ENCODE measurements around the gene NUF2. TPM values are rescaled to one million over a fixed set of nuclear protein-coding genes. Genes with fewer than 3 reads are reported as not detected.

NUF2 gene
- total and polyA plus RNA-seq, 10 of the 15 experiments (the other 5 are each of a cell fraction or from before 2014, with no cell fraction given) = 27.4 to 62.6 (median 49.1) TPM

- TF ChIP-seq RELB (IDR thresholded peaks at IDR 0.05; ENCODE audit: low read depth) (no peak), SMAD1 (IDR thresholded peaks at IDR 0.05; ENCODE audit: low read depth, partially characterized antibody) (no peak), GABPA (IDR thresholded peaks at IDR 0.05; ENCODE audit: low read depth) (no peak), CBFB (IDR thresholded peaks at IDR 0.05; ENCODE audit: low read depth) (no peak), RAD21 (IDR thresholded peaks at IDR 0.05; ENCODE audit: insufficient read depth, low read depth, low read length) (no peak), ESRRA (IDR thresholded peaks at IDR 0.05; ENCODE audit: low read length) (no peak), NR2C1 (IDR thresholded peaks at IDR 0.05) (no peak)
Measured at GRCh38 chr1:163387146-163387545, 65.4 kb downstream of the NUF2 start (continued).

- CTCF ChIA-PET = interaction anchor here (1.0 kb wide), 1 partner anchor 140 kb away, joined by 3 read pairs; no protein-coding TSS in a partner anchor
- no peak for FAIRE-seq
- TF ChIP-seq ZZZ3 (IDR thresholded peaks at IDR 0.05; ENCODE audit: control insufficient read depth, insufficient read length, low read depth) = no peak
- TF ChIP-seq ELK1 (IDR thresholded peaks at IDR 0.05; ENCODE audit: low read depth, low read length) = no peak
- TF ChIP-seq MEF2A (IDR thresholded peaks at IDR 0.05; ENCODE audit: insufficient read depth, low read depth, low read length) = no peak
- no peak for TF ChIP-seq BHLHE40 (IDR thresholded peaks at IDR 0.05; ENCODE audit: borderline replicate concordance in 1 of 2, low read depth in 2 of 2, low read length in 1 of 2)
- TF ChIP-seq ZNF274 (IDR thresholded peaks at IDR 0.05; ENCODE audit: insufficient read depth, insufficient read length) = no peak
- no peak for TF ChIP-seq RUNX3 (IDR thresholded peaks at IDR 0.05; ENCODE audit: low read length)
- TF ChIP-seq, protein P1, sequence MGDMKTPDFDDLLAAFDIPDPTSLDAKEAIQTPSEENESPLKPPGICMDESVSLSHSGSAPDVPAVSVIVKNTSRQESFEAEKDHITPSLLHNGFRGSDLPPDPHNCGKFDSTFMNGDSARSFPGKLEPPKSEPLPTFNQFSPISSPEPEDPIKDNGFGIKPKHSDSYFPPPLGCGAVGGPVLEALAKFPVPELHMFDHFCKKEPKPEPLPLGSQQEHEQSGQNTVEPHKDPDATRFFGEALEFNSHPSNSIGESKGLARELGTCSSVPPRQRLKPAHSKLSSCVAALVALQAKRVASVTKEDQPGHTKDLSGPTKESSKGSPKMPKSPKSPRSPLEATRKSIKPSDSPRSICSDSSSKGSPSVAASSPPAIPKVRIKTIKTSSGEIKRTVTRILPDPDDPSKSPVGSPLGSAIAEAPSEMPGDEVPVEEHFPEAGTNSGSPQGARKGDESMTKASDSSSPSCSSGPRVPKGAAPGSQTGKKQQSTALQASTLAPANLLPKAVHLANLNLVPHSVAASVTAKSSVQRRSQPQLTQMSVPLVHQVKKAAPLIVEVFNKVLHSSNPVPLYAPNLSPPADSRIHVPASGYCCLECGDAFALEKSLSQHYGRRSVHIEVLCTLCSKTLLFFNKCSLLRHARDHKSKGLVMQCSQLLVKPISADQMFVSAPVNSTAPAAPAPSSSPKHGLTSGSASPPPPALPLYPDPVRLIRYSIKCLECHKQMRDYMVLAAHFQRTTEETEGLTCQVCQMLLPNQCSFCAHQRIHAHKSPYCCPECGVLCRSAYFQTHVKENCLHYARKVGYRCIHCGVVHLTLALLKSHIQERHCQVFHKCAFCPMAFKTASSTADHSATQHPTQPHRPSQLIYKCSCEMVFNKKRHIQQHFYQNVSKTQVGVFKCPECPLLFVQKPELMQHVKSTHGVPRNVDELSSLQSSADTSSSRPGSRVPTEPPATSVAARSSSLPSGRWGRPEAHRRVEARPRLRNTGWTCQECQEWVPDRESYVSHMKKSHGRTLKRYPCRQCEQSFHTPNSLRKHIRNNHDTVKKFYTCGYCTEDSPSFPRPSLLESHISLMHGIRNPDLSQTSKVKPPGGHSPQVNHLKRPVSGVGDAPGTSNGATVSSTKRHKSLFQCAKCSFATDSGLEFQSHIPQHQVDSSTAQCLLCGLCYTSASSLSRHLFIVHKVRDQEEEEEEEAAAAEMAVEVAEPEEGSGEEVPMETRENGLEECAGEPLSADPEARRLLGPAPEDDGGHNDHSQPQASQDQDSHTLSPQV (IDR thresholded peaks at IDR 0.05) = no peak
- TF ChIP-seq EED (IDR thresholded peaks at IDR 0.05; ENCODE audit: low read depth) = no peak
Measured at GRCh38 chr1:163388970-163389369, 67.2 kb downstream of the NUF2 start.

More at GRCh38 chr1:163388970-163389369, 67.2 kb downstream of the NUF2 start:
- Histone ChIP-seq H3K4me2 (ENCODE audit: control insufficient read depth, insufficient read depth) (no peak overlapping the region), H3K27me3 (replicated peaks in 1 of 2; ENCODE audit: control insufficient read depth in 2 of 2, insufficient read depth in 2 of 2, low read length in 1 of 2) (no peaks in the 10 kb centered on the region), H3K27ac (ENCODE audit: control insufficient read depth, insufficient read depth) (no peak overlapping the region), H3K9me3 (replicated peaks; ENCODE audit: control insufficient read depth, insufficient read depth, low read length) (no peaks in the 10 kb centered on the region), H3K4me1 (ENCODE audit: control insufficient read depth, insufficient read depth, low read length) (no peaks in the 10 kb centered on the region), H4K20me1 (ENCODE audit: control insufficient read depth, insufficient read depth) (no peaks in the 10 kb centered on the region), H3K79me2 (ENCODE audit: control insufficient read depth, insufficient read depth, low read length) (no peaks in the 10 kb centered on the region), H3K4me3 (no peak overlapping the region), H3K36me3 (ENCODE audit: control insufficient read depth in 2 of 2, insufficient read depth in 2 of 2, low read length in 1 of 2) (no peaks in the 10 kb centered on the region), H2AFZ (ENCODE audit: control insufficient read depth, low read depth, low read length) (no peak overlapping the region), H3K9ac (ENCODE audit: control insufficient read depth, insufficient read depth, low read length) (no peak overlapping the region)
- ChIA-PET POLR2A (no interaction called here), RAD21 (ENCODE audit: unreplicated experiment) (no interaction called here), SMC1A (ENCODE audit: uncharacterized antibody, unreplicated experiment) (no interaction called here)
- ATAC-seq (no peak), DNase-seq (ENCODE audit: low read depth, low spot score) (no peak)
- no TSS peak for BruUV-seq (replicated peaks)
- WGBS (ENCODE audit: insufficient coverage, insufficient replicate concordance, low lambda C conversion rate, missing lambda C conversion rate) = 14% methylated on average over 4 of the region's 4 CpGs
- intact Hi-C loops (cut with micrococcal nuclease; ENCODE audit: unreplicated experiment) (no loop called here), in situ Hi-C loops (cut with MboI) (no loop called here)

Measured in GM12878 (cell line).